ENCODE data around the gene EFCAB6.

EFCAB6 gene

GRCh38 chr22:43743131-43743530, 69.0 kb downstream of the EFCAB6 start:
- CTCF ChIA-PET, result no interaction called here
- no peak for TF ChIP-seq CTCF (conservative IDR thresholded peaks at IDR 0.05; ENCODE audit: low read depth)
- no peak overlapping the region for H3K27ac ChIP-seq
- POLR2A ChIA-PET (ENCODE audit: low non-redundant PET), result no interaction called here
- DNase-seq (ENCODE audit: low spot score), result no peak

- ChIA-PET POLR2A (ENCODE audit: low non-redundant PET) (no interaction called here), CTCF (no interaction called here)
- no peak for TF ChIP-seq CTCF (conservative IDR thresholded peaks at IDR 0.05; ENCODE audit: low read depth)
- no peak overlapping the region for H3K27ac ChIP-seq
- no peak for DNase-seq (ENCODE audit: low spot score)
Measured at GRCh38 chr22:43742154-43742950, 69.8 kb downstream of the EFCAB6 start.

GRCh38 chr22:43740587-43741270, 71.4 kb downstream of the EFCAB6 start:
- ChIA-PET POLR2A (ENCODE audit: low non-redundant PET) (no interaction called here), CTCF (interaction anchor here (0.6 to 0.7 kb wide), 2 partner anchors 144 to 745 kb away, joined by 3 read pairs; no protein-coding TSS in a partner anchor)
- DNase-seq (ENCODE audit: low spot score), result no peak
- no peak overlapping the region for H3K27ac ChIP-seq
- TF ChIP-seq CTCF (conservative IDR thresholded peaks at IDR 0.05; ENCODE audit: low read depth), result no peak

- no peak overlapping the region for H3K27ac ChIP-seq
- DNase-seq (ENCODE audit: low spot score), result no peak
- TF ChIP-seq CTCF (conservative IDR thresholded peaks at IDR 0.05; ENCODE audit: low read depth), result no peak
- POLR2A ChIA-PET (ENCODE audit: low non-redundant PET), result no interaction called here
- CTCF ChIA-PET, result interaction anchor here (0.6 kb wide), 1 partner anchor 145 kb away, joined by 3 read pairs; no protein-coding TSS in a partner anchor
Measured at GRCh38 chr22:43739851-43740379, 72.2 kb downstream of the EFCAB6 start.

- POLR2A ChIA-PET (ENCODE audit: low non-redundant PET), result no interaction called here
- no peak for DNase-seq (ENCODE audit: low spot score)
- no peak for TF ChIP-seq CTCF (conservative IDR thresholded peaks at IDR 0.05; ENCODE audit: low read depth)
- CTCF ChIA-PET, result no interaction called here
- no peak overlapping the region for H3K27ac ChIP-seq
Measured at GRCh38 chr22:43737150-43737828, 74.8 kb downstream of the EFCAB6 start.

- no peak for TF ChIP-seq CTCF (conservative IDR thresholded peaks at IDR 0.05; ENCODE audit: low read depth)
- no peak overlapping the region for H3K27ac ChIP-seq
- POLR2A ChIA-PET (ENCODE audit: low non-redundant PET), result no interaction called here
- CTCF ChIA-PET, result no interaction called here
- no peak for DNase-seq (ENCODE audit: low spot score)
Measured at GRCh38 chr22:43736651-43737050, 75.5 kb downstream of the EFCAB6 start.

Measured in RWPE1 (cell line).